NK-92 treated with Interleukin-12 subunit alpha and Interleukin-12 subunit beta, amount 100 ng/mL, for 24 hours (cell line): ENCODE results near the gene NUDT14.

Experiments
- DNase-seq: peaks from one replicate; lab custom pipeline; 2025; lab: John Stamatoyannopoulos, UW

The NUDT14 gene

GRCh38 chr14:105180592-105181548, at the start of gene NUDT14:
TSS of gene NUDT14 (minus strand) at chr14:105181312. CDS start at chr14:105181209, 103 bp downstream.
- DNase-seq, result no peak

- DNase-seq, result no peak
Measured at GRCh38 chr14:105229099-105229655, 48.1 kb upstream of the NUDT14 start.

GRCh38 chr14:105228562-105228961, 47.5 kb upstream of the NUDT14 start:
- no peak for DNase-seq

- no peak for DNase-seq
Measured at GRCh38 chr14:105227346-105227745, 46.2 kb upstream of the NUDT14 start.

GRCh38 chr14:105226198-105226597, 45.1 kb upstream of the NUDT14 start:
- no peak for DNase-seq

GRCh38 chr14:105224845-105225570, 43.9 kb upstream of the NUDT14 start:
- no peak for DNase-seq

GRCh38 chr14:105223770-105224544, 42.8 kb upstream of the NUDT14 start:
- DNase-seq, result no peak

GRCh38 chr14:105223260-105223659, 42.1 kb upstream of the NUDT14 start:
- DNase-seq, result no peak

GRCh38 chr14:105221598-105222178, 40.6 kb upstream of the NUDT14 start:
- no peak for DNase-seq

GRCh38 chr14:105220699-105221597, 39.8 kb upstream of the NUDT14 start:
- DNase-seq, result no peak

GRCh38 chr14:105219753-105220152, 38.6 kb upstream of the NUDT14 start:
- DNase-seq, result no peak

GRCh38 chr14:105219043-105219612, 38.0 kb upstream of the NUDT14 start:
- no peak for DNase-seq

GRCh38 chr14:105218611-105219010, 37.5 kb upstream of the NUDT14 start:
- no peak for DNase-seq

- no peak for DNase-seq
Measured at GRCh38 chr14:105217774-105218173, 36.7 kb upstream of the NUDT14 start.

- DNase-seq, result no peak
Measured at GRCh38 chr14:105216490-105217247, 35.6 kb upstream of the NUDT14 start.

- no peak for DNase-seq
Measured at GRCh38 chr14:105215602-105216001, 34.5 kb upstream of the NUDT14 start.

- no peak for DNase-seq
Measured at GRCh38 chr14:105214324-105214915, 33.3 kb upstream of the NUDT14 start.

GRCh38 chr14:105213361-105213760, 32.2 kb upstream of the NUDT14 start:
- DNase-seq, result no peak
